Astrocyte (in vitro differentiated cells and primary cell): ENCODE results near the gene ROM1. TPM values are rescaled to one million over a fixed set of nuclear protein-coding genes. Genes with fewer than 3 reads are reported as not detected.
"Not testable (repeated sequence)": the region's sequence is repeated elsewhere in the genome, so short reads cannot be mapped to it uniquely, and the experiment has no call there.

Source experiments
- DNase-seq: peaks from one replicate; pipeline ENCODE4 v3.0.0-alpha.2; 2010; ENCODE audit warnings: low read depth
- FAIRE-seq: peaks from 2 replicates; lab custom pipeline; 2011; peaks lifted over from hg19 to GRCh38; lab: Jason Lieb, UNC
- H2AFZ ChIP-seq: 2 replicates; pipeline ENCODE4 v1.6.0; 2012; ENCODE audit warnings: low read depth, low read length, inconsistent platforms
- H3K27ac ChIP-seq: 2 replicates; pipeline ENCODE4 v1.5.1; 2011; ENCODE audit warnings: low read depth, low read length, inconsistent platforms
- H3K27me3 ChIP-seq: 2 replicates; pipeline ENCODE4 v1.6.0; 2011; ENCODE audit warnings: low read length, inconsistent platforms; ENCODE audit not compliant: insufficient read depth
- H3K36me3 ChIP-seq: 2 replicates; pipeline ENCODE4 v1.5.1; 2011; ENCODE audit warnings: low read length, inconsistent platforms; ENCODE audit not compliant: insufficient read depth
- H3K4me1 ChIP-seq: 2 replicates; pipeline ENCODE4 v1.5.1; 2011; ENCODE audit warnings: low read length, inconsistent platforms; ENCODE audit not compliant: insufficient read depth
- H3K4me2 ChIP-seq: 2 replicates; pipeline ENCODE4 v1.6.0; 2012; ENCODE audit warnings: low read length, inconsistent platforms
- H3K4me3 ChIP-seq: 2 replicates; pipeline ENCODE4 v1.5.1; 2011; ENCODE audit warnings: low read depth, mild to moderate bottlenecking, low read length, inconsistent platforms; ENCODE audit not compliant: insufficient read depth
- H3K79me2 ChIP-seq: 2 replicates; pipeline ENCODE4 v1.6.0; 2012; ENCODE audit warnings: mild to moderate bottlenecking, low read length, inconsistent platforms; ENCODE audit not compliant: insufficient read depth
- H3K9ac ChIP-seq: 2 replicates; pipeline ENCODE4 v1.6.0; 2012; ENCODE audit warnings: mild to moderate bottlenecking, low read length, inconsistent platforms
- H3K9me3 ChIP-seq: 2 replicates; pipeline ENCODE4 v1.5.1; 2012; ENCODE audit warnings: low read depth, mild to moderate bottlenecking, low read length, inconsistent platforms; ENCODE audit not compliant: insufficient read depth
- H4K20me1 ChIP-seq: 2 replicates; pipeline ENCODE4 v1.6.0; 2012; ENCODE audit warnings: low read length, inconsistent platforms; ENCODE audit not compliant: insufficient read depth
- H3K27ac Mint-ChIP-seq: one replicate; pipeline ENCODE4 v1.8.0; 2021; ENCODE audit warnings: mild to moderate bottlenecking, mixed read lengths; ENCODE audit not compliant: unreplicated experiment
- H3K27me3 Mint-ChIP-seq: one replicate; pipeline ENCODE4 v1.8.0; 2021; ENCODE audit warnings: low read depth, mixed read lengths; ENCODE audit not compliant: unreplicated experiment
- H3K36me3 Mint-ChIP-seq: one replicate; pipeline ENCODE4 v1.8.0; 2021; ENCODE audit warnings: low read depth, mixed read lengths; ENCODE audit not compliant: unreplicated experiment
- H3K4me1 Mint-ChIP-seq: one replicate; pipeline ENCODE4 v1.8.0; 2021; ENCODE audit warnings: low read depth, mixed read lengths; ENCODE audit not compliant: unreplicated experiment
- H3K4me3 Mint-ChIP-seq: one replicate; pipeline ENCODE4 v1.8.0; 2021; ENCODE audit warnings: mild to moderate bottlenecking, moderate library complexity, mixed read lengths; ENCODE audit not compliant: unreplicated experiment
- H3K9me3 Mint-ChIP-seq: one replicate; pipeline ENCODE4 v1.8.0; 2021; ENCODE audit warnings: mild to moderate bottlenecking, mixed read lengths; ENCODE audit not compliant: unreplicated experiment
- EZH2 ChIP-seq: IDR thresholded peaks from 2 replicates; pipeline ENCODE4 v1.6.1; 2012; ENCODE audit warnings: mild to moderate bottlenecking, low read length, inconsistent platforms; ENCODE audit not compliant: insufficient read depth
- total RNA-seq: library from RNA; stranded (reverse); gene quantifications from 2 replicates; pipeline ENCODE4 v1.2.1, GENCODE V29; 2021
- TF ChIP-seq, protein P1 (sequence below): IDR thresholded peaks from 2 replicates; pipeline ENCODE4 v1.5.1; 2011; ENCODE audit warnings: low read depth, mild to moderate bottlenecking, inconsistent platforms, low read length, moderate library complexity; ENCODE audit not compliant: insufficient read depth

ROM1 gene
- total RNA-seq, 1 donor from 2014 or later: 1.3 TPM

GRCh38 chr11:62615521-62615920, 2.5 kb downstream of the ROM1 start:
- Histone ChIP-seq H3K9ac (no peak overlapping the region), H4K20me1 (no peaks in the 10 kb centered on the region), H3K79me2 (peaks cover 13% of the 10 kb centered on the region), H3K4me1 (peaks cover 15% of the 10 kb centered on the region), H3K36me3 (no peaks in the 10 kb centered on the region), H3K4me2 (no peak overlapping the region), H3K27ac (no peak overlapping the region), H3K27me3 (no peaks in the 10 kb centered on the region), H2AFZ (no peak overlapping the region), H3K4me3 (no peak overlapping the region), H3K9me3 (no peaks in the 10 kb centered on the region)
- H3K27me3 Mint-ChIP-seq: no peaks in the 10 kb centered on the region
- no peak overlapping the region for H3K27ac Mint-ChIP-seq
- no peak overlapping the region for H3K4me3 Mint-ChIP-seq
- DNase-seq: no peak
- H3K9me3 Mint-ChIP-seq: no peaks in the 10 kb centered on the region
- no peaks in the 10 kb centered on the region for H3K36me3 Mint-ChIP-seq
- H3K4me1 Mint-ChIP-seq: peaks cover 13% of the 10 kb centered on the region
- FAIRE-seq: no peak
- TF ChIP-seq EZH2: no peak
- TF ChIP-seq, protein P1, sequence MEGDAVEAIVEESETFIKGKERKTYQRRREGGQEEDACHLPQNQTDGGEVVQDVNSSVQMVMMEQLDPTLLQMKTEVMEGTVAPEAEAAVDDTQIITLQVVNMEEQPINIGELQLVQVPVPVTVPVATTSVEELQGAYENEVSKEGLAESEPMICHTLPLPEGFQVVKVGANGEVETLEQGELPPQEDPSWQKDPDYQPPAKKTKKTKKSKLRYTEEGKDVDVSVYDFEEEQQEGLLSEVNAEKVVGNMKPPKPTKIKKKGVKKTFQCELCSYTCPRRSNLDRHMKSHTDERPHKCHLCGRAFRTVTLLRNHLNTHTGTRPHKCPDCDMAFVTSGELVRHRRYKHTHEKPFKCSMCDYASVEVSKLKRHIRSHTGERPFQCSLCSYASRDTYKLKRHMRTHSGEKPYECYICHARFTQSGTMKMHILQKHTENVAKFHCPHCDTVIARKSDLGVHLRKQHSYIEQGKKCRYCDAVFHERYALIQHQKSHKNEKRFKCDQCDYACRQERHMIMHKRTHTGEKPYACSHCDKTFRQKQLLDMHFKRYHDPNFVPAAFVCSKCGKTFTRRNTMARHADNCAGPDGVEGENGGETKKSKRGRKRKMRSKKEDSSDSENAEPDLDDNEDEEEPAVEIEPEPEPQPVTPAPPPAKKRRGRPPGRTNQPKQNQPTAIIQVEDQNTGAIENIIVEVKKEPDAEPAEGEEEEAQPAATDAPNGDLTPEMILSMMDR: no peak

GRCh38 chr11:62616957-62617356, 3.9 kb downstream of the ROM1 start:
- H3K9me3 ChIP-seq, H3K4me1 Mint-ChIP-seq, H2AFZ ChIP-seq, H3K9ac ChIP-seq, H3K27ac Mint-ChIP-seq, H3K27me3 Mint-ChIP-seq, FAIRE-seq, H3K27ac ChIP-seq, H4K20me1 ChIP-seq, H3K27me3 ChIP-seq, DNase-seq, H3K9me3 Mint-ChIP-seq, H3K36me3 ChIP-seq, H3K4me3 Mint-ChIP-seq, H3K4me3 ChIP-seq, H3K36me3 Mint-ChIP-seq, H3K4me2 ChIP-seq: not testable (repeated sequence)
- H3K79me2 ChIP-seq: peaks cover 14% of the 10 kb centered on the region
- peaks cover 12% of the 10 kb centered on the region for H3K4me1 ChIP-seq

DNA sequence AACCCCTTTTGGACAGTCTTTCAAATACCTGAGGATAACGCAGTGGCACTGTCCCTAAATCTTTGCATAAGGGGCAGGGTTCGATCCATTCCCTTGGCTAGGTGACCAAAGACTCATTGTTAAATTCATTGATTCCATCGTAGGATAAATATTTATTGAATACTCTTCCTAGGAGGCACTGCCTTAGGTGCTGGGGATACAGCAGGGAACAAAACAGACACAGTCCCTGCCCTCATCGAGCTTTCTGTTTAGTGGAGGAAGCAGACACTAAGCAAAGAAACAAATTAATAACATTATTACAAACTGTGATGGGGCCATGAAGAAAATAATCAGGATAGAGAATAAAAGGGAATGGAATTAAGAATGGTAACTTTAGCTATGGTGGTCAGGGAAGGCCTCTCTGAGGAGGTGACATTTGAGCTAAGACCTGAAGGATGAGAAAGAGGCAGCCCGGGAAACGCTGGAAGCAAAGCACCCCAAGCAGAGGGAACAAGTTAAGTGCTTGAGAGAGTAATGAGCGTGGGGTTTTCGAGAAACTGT, 8.0 kb downstream of the ROM1 start:
- H3K27ac Mint-ChIP-seq: peak overlapping the region; percentile 96
- H3K4me1 Mint-ChIP-seq: peaks cover 8% of the 10 kb centered on the region
- H3K4me1 ChIP-seq: peaks cover 12% of the 10 kb centered on the region
- H3K27me3 ChIP-seq: no peaks in the 10 kb centered on the region
- peak overlapping the region; percentile 93 for H3K4me2 ChIP-seq
- no peak for FAIRE-seq
- no peaks in the 10 kb centered on the region for H3K9me3 ChIP-seq
- H3K79me2 ChIP-seq: peaks cover 14% of the 10 kb centered on the region
- DNase-seq: no peak
- H3K9me3 Mint-ChIP-seq: no peaks in the 10 kb centered on the region
- peaks cover 12% of the 10 kb centered on the region for H3K36me3 ChIP-seq
- TF ChIP-seq, protein P1: no peak
- no peak for TF ChIP-seq EZH2
- H3K4me3 Mint-ChIP-seq: peak overlapping the region; percentile 93
- peaks cover 4% of the 10 kb centered on the region for H3K36me3 Mint-ChIP-seq
- no peaks in the 10 kb centered on the region for H3K27me3 Mint-ChIP-seq
- H3K27ac ChIP-seq: peak overlapping the region; percentile 44
- peak overlapping the region; percentile 34 for H2AFZ ChIP-seq
- peak overlapping the region; percentile 82 for H3K4me3 ChIP-seq
- H3K9ac ChIP-seq: peak overlapping the region; percentile 89
- H4K20me1 ChIP-seq: no peaks in the 10 kb centered on the region
